Measurements from ENCODE around the gene DNAH5. TPM values are rescaled to one million over a fixed set of nuclear protein-coding genes. Genes with fewer than 3 reads are reported as not detected.

The DNAH5 gene
- total and polyA plus RNA-seq, 2 of the 13 experiments (the other 11 are each of a cell fraction or from before 2014, with no cell fraction given), result 0.09 TPM

- WGBS (ENCODE audit: low lambda C conversion rate), result 57% methylated on average over 6 of the region's 6 CpGs
- H3K79me2 ChIP-seq (ENCODE audit: insufficient read depth, low read length), result no peaks in the 10 kb centered on the region
- H2AFZ ChIP-seq (ENCODE audit: low read length), result no peak overlapping the region
- intact Hi-C loops (cut with micrococcal nuclease; ENCODE audit: unreplicated experiment) (no loop called here), in situ Hi-C loops (cut with HindIII; ENCODE audit: extremely low pct_ligation_motif_present, low pct_unique_long_range_greater_than_20kb) (no loop called here)
- ATAC-seq (no peak), DNase-seq (ENCODE audit: low spot score) (no peak), FAIRE-seq (no peak)
- H3K9me3 ChIP-seq (ENCODE audit: low read length), result no peaks in the 10 kb centered on the region
- H3K4me3 ChIP-seq (replicated peaks in 1 of 3; ENCODE audit: insufficient read depth in 1 of 3, low read depth in 2 of 3, low read length in 3 of 3), result no peak overlapping the region
- no peak overlapping the region for H3K27ac ChIP-seq (ENCODE audit: extremely low read length, insufficient read depth, low read length)
- POLR2A ChIA-PET, result no interaction called here
- no peaks in the 10 kb centered on the region for H4K20me1 ChIP-seq (ENCODE audit: insufficient read depth, low read length)
- CTCF ChIA-PET (ENCODE audit: low intra/inter-chr PET ratio, low total read pairs), result no interaction called here
- H3K4me2 ChIP-seq (ENCODE audit: low read depth, low read length), result no peak overlapping the region
- no peaks in the 10 kb centered on the region for H3K4me1 ChIP-seq (ENCODE audit: insufficient read depth, low read length)
- TF ChIP-seq BCL3 (CRISPR knock-in tag; IDR thresholded peaks at IDR 0.05) (no peak), ZNF766 (CRISPR knock-in tag; IDR thresholded peaks at IDR 0.05; ENCODE audit: borderline replicate concordance) (no peak), ZNF205 (CRISPR knock-in tag; IDR thresholded peaks at IDR 0.05) (no peak), ZFP37 (CRISPR knock-in tag; IDR thresholded peaks at IDR 0.05; ENCODE audit: borderline replicate concordance) (no peak), CHD2 (IDR thresholded peaks at IDR 0.05; ENCODE audit: low read depth, low read length) (no peak)
- TF ChIP-seq, protein P1, sequence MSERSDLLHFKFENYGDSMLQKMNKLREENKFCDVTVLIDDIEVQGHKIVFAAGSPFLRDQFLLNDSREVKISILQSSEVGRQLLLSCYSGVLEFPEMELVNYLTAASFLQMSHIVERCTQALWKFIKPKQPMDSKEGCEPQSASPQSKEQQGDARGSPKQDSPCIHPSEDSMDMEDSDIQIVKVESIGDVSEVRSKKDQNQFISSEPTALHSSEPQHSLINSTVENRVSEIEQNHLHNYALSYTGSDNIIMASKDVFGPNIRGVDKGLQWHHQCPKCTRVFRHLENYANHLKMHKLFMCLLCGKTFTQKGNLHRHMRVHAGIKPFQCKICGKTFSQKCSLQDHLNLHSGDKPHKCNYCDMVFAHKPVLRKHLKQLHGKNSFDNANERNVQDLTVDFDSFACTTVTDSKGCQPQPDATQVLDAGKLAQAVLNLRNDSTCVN (CRISPR knock-in tag; IDR thresholded peaks at IDR 0.05; ENCODE audit: borderline replicate concordance), result no peak
- TF ChIP-seq, protein P2, sequence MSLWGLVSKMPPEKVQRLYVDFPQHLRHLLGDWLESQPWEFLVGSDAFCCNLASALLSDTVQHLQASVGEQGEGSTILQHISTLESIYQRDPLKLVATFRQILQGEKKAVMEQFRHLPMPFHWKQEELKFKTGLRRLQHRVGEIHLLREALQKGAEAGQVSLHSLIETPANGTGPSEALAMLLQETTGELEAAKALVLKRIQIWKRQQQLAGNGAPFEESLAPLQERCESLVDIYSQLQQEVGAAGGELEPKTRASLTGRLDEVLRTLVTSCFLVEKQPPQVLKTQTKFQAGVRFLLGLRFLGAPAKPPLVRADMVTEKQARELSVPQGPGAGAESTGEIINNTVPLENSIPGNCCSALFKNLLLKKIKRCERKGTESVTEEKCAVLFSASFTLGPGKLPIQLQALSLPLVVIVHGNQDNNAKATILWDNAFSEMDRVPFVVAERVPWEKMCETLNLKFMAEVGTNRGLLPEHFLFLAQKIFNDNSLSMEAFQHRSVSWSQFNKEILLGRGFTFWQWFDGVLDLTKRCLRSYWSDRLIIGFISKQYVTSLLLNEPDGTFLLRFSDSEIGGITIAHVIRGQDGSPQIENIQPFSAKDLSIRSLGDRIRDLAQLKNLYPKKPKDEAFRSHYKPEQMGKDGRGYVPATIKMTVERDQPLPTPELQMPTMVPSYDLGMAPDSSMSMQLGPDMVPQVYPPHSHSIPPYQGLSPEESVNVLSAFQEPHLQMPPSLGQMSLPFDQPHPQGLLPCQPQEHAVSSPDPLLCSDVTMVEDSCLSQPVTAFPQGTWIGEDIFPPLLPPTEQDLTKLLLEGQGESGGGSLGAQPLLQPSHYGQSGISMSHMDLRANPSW (CRISPR knock-in tag; IDR thresholded peaks at IDR 0.05; ENCODE audit: borderline replicate concordance), result no peak
- TF ChIP-seq, protein P3, sequence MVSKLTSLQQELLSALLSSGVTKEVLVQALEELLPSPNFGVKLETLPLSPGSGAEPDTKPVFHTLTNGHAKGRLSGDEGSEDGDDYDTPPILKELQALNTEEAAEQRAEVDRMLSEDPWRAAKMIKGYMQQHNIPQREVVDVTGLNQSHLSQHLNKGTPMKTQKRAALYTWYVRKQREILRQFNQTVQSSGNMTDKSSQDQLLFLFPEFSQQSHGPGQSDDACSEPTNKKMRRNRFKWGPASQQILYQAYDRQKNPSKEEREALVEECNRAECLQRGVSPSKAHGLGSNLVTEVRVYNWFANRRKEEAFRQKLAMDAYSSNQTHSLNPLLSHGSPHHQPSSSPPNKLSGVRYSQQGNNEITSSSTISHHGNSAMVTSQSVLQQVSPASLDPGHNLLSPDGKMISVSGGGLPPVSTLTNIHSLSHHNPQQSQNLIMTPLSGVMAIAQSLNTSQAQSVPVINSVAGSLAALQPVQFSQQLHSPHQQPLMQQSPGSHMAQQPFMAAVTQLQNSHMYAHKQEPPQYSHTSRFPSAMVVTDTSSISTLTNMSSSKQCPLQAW (CRISPR knock-in tag; IDR thresholded peaks at IDR 0.05), result no peak
- no TSS peak for BruUV-seq (replicated peaks)
- H3K27me3 ChIP-seq (ENCODE audit: control insufficient read depth in 1 of 2, insufficient read depth in 2 of 2, low read length in 2 of 2), result no peaks in the 10 kb centered on the region; a peak in 1 of 5 replicates
- H3K36me3 ChIP-seq (replicated peaks in 1 of 2; ENCODE audit: control insufficient read depth in 1 of 2, insufficient read depth in 2 of 2, low read length in 2 of 2), result no peaks in the 10 kb centered on the region
- no peak overlapping the region for H3K9ac ChIP-seq (ENCODE audit: insufficient read depth, low read depth, low read length)
These were observed 243.9 kb downstream of the DNAH5 start for GRCh38 chr5:13700626-13701025.
